Lower leg skin (tissue), 3 donors: ENCODE results near the gene OR5M11.

ENCODE experiments used
- CTCF ChIP-seq, 3 donors: fragments of 450-650 bp; IDR thresholded peaks; one replicate each; pipeline ENCODE4 v1.5.1; 2016; ENCODE audit warnings: antibody characterized with exemption in 3 of 3, mild to moderate bottlenecking in 3 of 3, moderate library complexity in 2 of 3
- POLR2A ChIP-seq, 2 donors: fragments of 450-650 bp; IDR thresholded peaks; one replicate each; pipeline ENCODE4 v1.6.1; 2016 to 2017; ENCODE audit warnings: antibody characterized with exemption in 2 of 2, mild to moderate bottlenecking in 1 of 2, moderate library complexity in 1 of 2

DNA sequence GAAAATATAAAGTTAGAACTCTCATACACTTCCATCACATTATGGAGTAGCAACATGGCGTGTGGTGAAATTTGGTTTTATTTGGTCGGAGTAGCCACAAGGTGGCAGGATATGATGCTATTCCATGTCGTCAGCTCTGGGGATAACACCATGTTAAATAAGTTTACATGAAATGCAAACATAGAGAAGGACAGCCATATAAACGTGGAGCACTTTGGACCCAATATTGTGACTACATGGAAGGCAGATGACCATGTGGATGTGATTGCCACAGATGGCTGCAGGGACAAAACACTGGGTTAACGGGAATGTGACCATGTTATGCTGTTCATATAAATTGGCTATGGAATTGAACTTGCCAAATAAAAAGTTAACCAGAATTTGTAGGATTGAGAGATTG, 21.0 kb downstream of the OR5M11 start:
- no peak for TF ChIP-seq CTCF (IDR thresholded peaks at IDR 0.05)
- TF ChIP-seq POLR2A (IDR thresholded peaks at IDR 0.05) = no peak
